ENCODE data around the gene MPPED2. TPM values are rescaled to one million over a fixed set of nuclear protein-coding genes. Genes with fewer than 3 reads are reported as not detected.
A peak's percentile ranks its signal among the peaks of the same experiment; 100 is the strongest.

MPPED2 gene
- total RNA-seq: 10 to 100 TPM in 2 of 4 donors, 1 to 10 TPM in 1, under 1 TPM in 1; 0.51 to 19.5 (median 9.3) TPM

GRCh38 chr11:30586251-30587144 lies at the start of gene MPPED2:
TSS of gene MPPED2 (minus strand) at chr11:30586353. CDS start at chr11:30580373, 5,980 bp downstream.
- peak within 1 kb of the TSS; percentile 44 to 69 for H3K4me3 ChIP-seq
- no peaks in the 10 kb centered on the region for H3K27me3 ChIP-seq
- DNase-seq: peak; percentile 17 to 27
- peak within 1 kb of the TSS; percentile 91 to 92 for H3K27ac ChIP-seq
- H3K9me3 ChIP-seq: no peaks in the 10 kb centered on the region
- H3K36me3 ChIP-seq: no peaks in the 10 kb centered on the region
- intact Hi-C loops (cut with DNase I; ENCODE audit: low total_unique reads): no loop called here
- H3K4me1 ChIP-seq: no peaks in the 10 kb centered on the region
- TF ChIP-seq POLR2A (IDR thresholded peaks at IDR 0.05): no peak
- TF ChIP-seq CTCF (IDR thresholded peaks at IDR 0.05): peak in 3 of 4 experiments; percentile 28 to 48 (median 36)

GRCh38 chr11:30635401-30635989 lies 49.3 kb upstream of the MPPED2 start:
- no peak for DNase-seq
- TF ChIP-seq POLR2A (IDR thresholded peaks at IDR 0.05) (no peak), CTCF (IDR thresholded peaks at IDR 0.05) (no peak)
- H3K4me1 ChIP-seq: no peaks in the 10 kb centered on the region
- H3K36me3 ChIP-seq: no peaks in the 10 kb centered on the region
- H3K9me3 ChIP-seq: no peaks in the 10 kb centered on the region
- intact Hi-C loops (cut with DNase I; ENCODE audit: low total_unique reads): no loop called here
- H3K4me3 ChIP-seq: no peak overlapping the region
- no peaks in the 10 kb centered on the region for H3K27me3 ChIP-seq
- no peak overlapping the region for H3K27ac ChIP-seq

- no peak for DNase-seq
- TF ChIP-seq CTCF (IDR thresholded peaks at IDR 0.05) (no peak), POLR2A (IDR thresholded peaks at IDR 0.05) (no peak)
- Histone ChIP-seq H3K27me3 (no peaks in the 10 kb centered on the region), H3K27ac (no peak overlapping the region), H3K4me3 (no peak overlapping the region), H3K4me1 (no peaks in the 10 kb centered on the region), H3K9me3 (no peaks in the 10 kb centered on the region), H3K36me3 (no peaks in the 10 kb centered on the region)
- intact Hi-C loops (cut with DNase I; ENCODE audit: low total_unique reads): no loop called here
Measured at GRCh38 chr11:30631148-30631547, 45.0 kb upstream of the MPPED2 start.

- no peaks in the 10 kb centered on the region for H3K27me3 ChIP-seq
- TF ChIP-seq CTCF (IDR thresholded peaks at IDR 0.05): no peak
- TF ChIP-seq POLR2A (IDR thresholded peaks at IDR 0.05): no peak
- H3K4me1 ChIP-seq: no peaks in the 10 kb centered on the region
- H3K9me3 ChIP-seq: no peaks in the 10 kb centered on the region
- no peaks in the 10 kb centered on the region for H3K36me3 ChIP-seq
- H3K27ac ChIP-seq: no peak overlapping the region
- DNase-seq: no peak
- intact Hi-C loops (cut with DNase I; ENCODE audit: low total_unique reads): no loop called here
- no peak overlapping the region for H3K4me3 ChIP-seq
Measured at GRCh38 chr11:30619767-30620166, 33.6 kb upstream of the MPPED2 start.

GRCh38 chr11:30617762-30618161 lies 31.6 kb upstream of the MPPED2 start:
- Histone ChIP-seq H3K27ac (no peak overlapping the region), H3K4me3 (no peak overlapping the region), H3K4me1 (no peaks in the 10 kb centered on the region), H3K36me3 (no peaks in the 10 kb centered on the region), H3K9me3 (no peaks in the 10 kb centered on the region), H3K27me3 (no peaks in the 10 kb centered on the region)
- TF ChIP-seq POLR2A (IDR thresholded peaks at IDR 0.05): no peak
- TF ChIP-seq CTCF (IDR thresholded peaks at IDR 0.05): no peak
- intact Hi-C loops (cut with DNase I; ENCODE audit: low total_unique reads): no loop called here
- DNase-seq: no peak
